ENCODE measurements around the gene DGKH.
"Not testable (repeated sequence)": the region's sequence is repeated elsewhere in the genome, so short reads cannot be mapped to it uniquely, and the experiment has no call there.

The DGKH gene

GRCh38 chr13:42119875-42120274, 71.4 kb downstream of the DGKH start:
- Histone ChIP-seq H3K9me3 (ENCODE audit: control insufficient read depth, low read length) (no peaks in the 10 kb centered on the region), H3K4me1 (ENCODE audit: control insufficient read depth, insufficient read depth, low read length, poor library complexity, severe bottlenecking) (no peaks in the 10 kb centered on the region), H3K4me3 (ENCODE audit: insufficient read depth, low read depth, low read length, poor library complexity, severe bottlenecking) (no peak overlapping the region), H3K27ac (ENCODE audit: insufficient read depth, low read length, poor library complexity, severe bottlenecking) (no peak overlapping the region), H3K27me3 (replicated peaks; ENCODE audit: control insufficient read depth, insufficient read depth, low read length, poor library complexity, severe bottlenecking) (no peaks in the 10 kb centered on the region), H3K36me3 (ENCODE audit: control insufficient read depth, insufficient read depth, low read length) (no peaks in the 10 kb centered on the region)
- no peak for DNase-seq

GRCh38 chr13:42123600-42123999, 75.2 kb downstream of the DGKH start:
- no peak overlapping the region for H3K27ac ChIP-seq (ENCODE audit: insufficient read depth, low read length, poor library complexity, severe bottlenecking)
- H3K36me3 ChIP-seq (ENCODE audit: control insufficient read depth, insufficient read depth, low read length) = no peaks in the 10 kb centered on the region
- no peak for DNase-seq
- no peaks in the 10 kb centered on the region for H3K27me3 ChIP-seq (replicated peaks; ENCODE audit: control insufficient read depth, insufficient read depth, low read length, poor library complexity, severe bottlenecking)
- H3K4me1 ChIP-seq (ENCODE audit: control insufficient read depth, insufficient read depth, low read length, poor library complexity, severe bottlenecking) = no peaks in the 10 kb centered on the region
- no peaks in the 10 kb centered on the region for H3K9me3 ChIP-seq (ENCODE audit: control insufficient read depth, low read length)
- no peak overlapping the region for H3K4me3 ChIP-seq (ENCODE audit: insufficient read depth, low read depth, low read length, poor library complexity, severe bottlenecking)

GRCh38 chr13:42125046-42125445, 76.6 kb downstream of the DGKH start:
- Histone ChIP-seq H3K27ac (ENCODE audit: insufficient read depth, low read length, poor library complexity, severe bottlenecking) (no peak overlapping the region), H3K4me1 (ENCODE audit: control insufficient read depth, insufficient read depth, low read length, poor library complexity, severe bottlenecking) (no peaks in the 10 kb centered on the region), H3K27me3 (replicated peaks; ENCODE audit: control insufficient read depth, insufficient read depth, low read length, poor library complexity, severe bottlenecking) (no peaks in the 10 kb centered on the region), H3K4me3 (ENCODE audit: insufficient read depth, low read depth, low read length, poor library complexity, severe bottlenecking) (no peak overlapping the region), H3K9me3 (ENCODE audit: control insufficient read depth, low read length) (no peaks in the 10 kb centered on the region), H3K36me3 (ENCODE audit: control insufficient read depth, insufficient read depth, low read length) (peaks cover 12% of the 10 kb centered on the region)
- DNase-seq = no peak

GRCh38 chr13:42127047-42127446, 78.6 kb downstream of the DGKH start:
- Histone ChIP-seq H3K27ac (ENCODE audit: insufficient read depth, low read length, poor library complexity, severe bottlenecking) (no peak overlapping the region), H3K27me3 (replicated peaks; ENCODE audit: control insufficient read depth, insufficient read depth, low read length, poor library complexity, severe bottlenecking) (no peaks in the 10 kb centered on the region), H3K4me3 (ENCODE audit: insufficient read depth, low read depth, low read length, poor library complexity, severe bottlenecking) (no peak overlapping the region), H3K36me3 (ENCODE audit: control insufficient read depth, insufficient read depth, low read length) (peaks cover 12% of the 10 kb centered on the region), H3K4me1 (ENCODE audit: control insufficient read depth, insufficient read depth, low read length, poor library complexity, severe bottlenecking) (no peaks in the 10 kb centered on the region), H3K9me3 (ENCODE audit: control insufficient read depth, low read length) (no peaks in the 10 kb centered on the region)
- no peak for DNase-seq

- no peak overlapping the region for H3K27ac ChIP-seq (ENCODE audit: insufficient read depth, low read length, poor library complexity, severe bottlenecking)
- no peaks in the 10 kb centered on the region for H3K4me1 ChIP-seq (ENCODE audit: control insufficient read depth, insufficient read depth, low read length, poor library complexity, severe bottlenecking)
- H3K9me3 ChIP-seq (ENCODE audit: control insufficient read depth, low read length) = no peaks in the 10 kb centered on the region
- DNase-seq = no peak
- H3K4me3 ChIP-seq (ENCODE audit: insufficient read depth, low read depth, low read length, poor library complexity, severe bottlenecking) = no peak overlapping the region
- H3K36me3 ChIP-seq (ENCODE audit: control insufficient read depth, insufficient read depth, low read length) = peaks cover 12% of the 10 kb centered on the region
- H3K27me3 ChIP-seq (replicated peaks; ENCODE audit: control insufficient read depth, insufficient read depth, low read length, poor library complexity, severe bottlenecking) = no peaks in the 10 kb centered on the region
These were observed 80.6 kb downstream of the DGKH start for GRCh38 chr13:42129033-42129432.

GRCh38 chr13:42136518-42136917, 88.1 kb downstream of the DGKH start:
- Histone ChIP-seq H3K9me3 (ENCODE audit: control insufficient read depth, low read length) (no peaks in the 10 kb centered on the region), H3K36me3 (ENCODE audit: control insufficient read depth, insufficient read depth, low read length) (peaks cover 5% of the 10 kb centered on the region), H3K4me1 (ENCODE audit: control insufficient read depth, insufficient read depth, low read length, poor library complexity, severe bottlenecking) (no peaks in the 10 kb centered on the region), H3K4me3 (ENCODE audit: insufficient read depth, low read depth, low read length, poor library complexity, severe bottlenecking) (no peak overlapping the region), H3K27me3 (replicated peaks; ENCODE audit: control insufficient read depth, insufficient read depth, low read length, poor library complexity, severe bottlenecking) (no peaks in the 10 kb centered on the region), H3K27ac (ENCODE audit: insufficient read depth, low read length, poor library complexity, severe bottlenecking) (no peak overlapping the region)
- no peak for DNase-seq

- DNase-seq = no peak
These were observed 89.5 kb downstream of the DGKH start for GRCh38 chr13:42137856-42138537.

GRCh38 chr13:42140494-42140893, 92.0 kb downstream of the DGKH start:
- no peaks in the 10 kb centered on the region for H3K4me1 ChIP-seq (ENCODE audit: control insufficient read depth, insufficient read depth, low read length, poor library complexity, severe bottlenecking)
- H3K27ac ChIP-seq (ENCODE audit: insufficient read depth, low read length, poor library complexity, severe bottlenecking) = no peak overlapping the region
- H3K36me3 ChIP-seq (ENCODE audit: control insufficient read depth, insufficient read depth, low read length) = peaks cover 5% of the 10 kb centered on the region
- DNase-seq = no peak
- no peaks in the 10 kb centered on the region for H3K9me3 ChIP-seq (ENCODE audit: control insufficient read depth, low read length)
- no peaks in the 10 kb centered on the region for H3K27me3 ChIP-seq (replicated peaks; ENCODE audit: control insufficient read depth, insufficient read depth, low read length, poor library complexity, severe bottlenecking)
- no peak overlapping the region for H3K4me3 ChIP-seq (ENCODE audit: insufficient read depth, low read depth, low read length, poor library complexity, severe bottlenecking)

More at GRCh38 chr13:42137856-42138537, 89.5 kb downstream of the DGKH start:
- H3K4me1 ChIP-seq (ENCODE audit: control insufficient read depth, insufficient read depth, low read length, poor library complexity, severe bottlenecking) = no peaks in the 10 kb centered on the region
- H3K9me3 ChIP-seq (ENCODE audit: control insufficient read depth, low read length) = no peaks in the 10 kb centered on the region
- peaks cover 5% of the 10 kb centered on the region for H3K36me3 ChIP-seq (ENCODE audit: control insufficient read depth, insufficient read depth, low read length)
- H3K27ac ChIP-seq (ENCODE audit: insufficient read depth, low read length, poor library complexity, severe bottlenecking) = no peak overlapping the region
- no peak overlapping the region for H3K4me3 ChIP-seq (ENCODE audit: insufficient read depth, low read depth, low read length, poor library complexity, severe bottlenecking)
- H3K27me3 ChIP-seq (replicated peaks; ENCODE audit: control insufficient read depth, insufficient read depth, low read length, poor library complexity, severe bottlenecking) = no peaks in the 10 kb centered on the region

- not testable (repeated sequence) for H3K36me3 ChIP-seq (ENCODE audit: control insufficient read depth, insufficient read depth, low read length); H3K4me1 ChIP-seq (ENCODE audit: control insufficient read depth, insufficient read depth, low read length, poor library complexity, severe bottlenecking); DNase-seq; H3K9me3 ChIP-seq (ENCODE audit: control insufficient read depth, low read length); H3K27ac ChIP-seq (ENCODE audit: insufficient read depth, low read length, poor library complexity, severe bottlenecking); H3K27me3 ChIP-seq (replicated peaks; ENCODE audit: control insufficient read depth, insufficient read depth, low read length, poor library complexity, severe bottlenecking); H3K4me3 ChIP-seq (ENCODE audit: insufficient read depth, low read depth, low read length, poor library complexity, severe bottlenecking)
These were observed 92.6 kb downstream of the DGKH start for GRCh38 chr13:42141052-42141451.

- Histone ChIP-seq H3K27me3 (replicated peaks; ENCODE audit: control insufficient read depth, insufficient read depth, low read length, poor library complexity, severe bottlenecking) (no peaks in the 10 kb centered on the region), H3K36me3 (ENCODE audit: control insufficient read depth, insufficient read depth, low read length) (no peaks in the 10 kb centered on the region), H3K4me3 (ENCODE audit: insufficient read depth, low read depth, low read length, poor library complexity, severe bottlenecking) (no peak overlapping the region), H3K9me3 (ENCODE audit: control insufficient read depth, low read length) (no peaks in the 10 kb centered on the region), H3K27ac (ENCODE audit: insufficient read depth, low read length, poor library complexity, severe bottlenecking) (no peak overlapping the region), H3K4me1 (ENCODE audit: control insufficient read depth, insufficient read depth, low read length, poor library complexity, severe bottlenecking) (no peaks in the 10 kb centered on the region)
- no peak for DNase-seq
These were observed 97.9 kb downstream of the DGKH start for GRCh38 chr13:42146359-42146758.

All from effector memory CD4-positive, alpha-beta T cell (primary cell).